GM12878 (cell line): Measurements from ENCODE around the gene UBAC2. TPM values are rescaled to one million over a fixed set of nuclear protein-coding genes. Genes with fewer than 3 reads are reported as not detected.

Experiments used
- ATAC-seq: fragments of 200-7000 bp; cut with Tn5 transposase; 3 replicates; pipeline ENCODE4 v1.9.1; 2020; ENCODE audit warnings: mild to moderate bottlenecking, moderate library complexity
- BruUV-seq: library from RNA; stranded (reverse); fragments of 400-500 nt; replicated peaks from 2 replicates; lab custom pipeline; 2021; lab: Mats Ljungman, UMichigan
- CTCF ChIA-PET: fragments of 300-600 bp; sonication (Branson Sonifier 250); formaldehyde crosslinking; extraction: SDS; loops from one replicate; lab custom pipeline; 2021; ENCODE audit warnings: inconsistent platforms; lab: Yijun Ruan, JAX
- POLR2A ChIA-PET: fragments of 350-600 bp; formaldehyde crosslinking; extraction: SDS; loops from one replicate; lab custom pipeline; 2021; ENCODE audit warnings: inconsistent platforms; lab: Charles Lee
- RAD21 ChIA-PET: fragments of 300-600 bp; sonication (Branson Sonifier 250); formaldehyde crosslinking; loops from one replicate; lab custom pipeline; 2023; ENCODE audit warnings: antibody characterized with exemption; ENCODE audit not compliant: unreplicated experiment; lab: Charles Lee
- SMC1A ChIA-PET: fragments of 300-600 bp; sonication (Branson Sonifier 250); formaldehyde crosslinking; loops from one replicate; lab custom pipeline; 2023; ENCODE audit not compliant: unreplicated experiment, uncharacterized antibody; lab: Charles Lee
- DNase-seq: peaks from one replicate; pipeline ENCODE4 v3.0.0-alpha.2; 2011; ENCODE audit warnings: low read depth, low spot score
- FAIRE-seq: peaks from 3 replicates; lab custom pipeline; 2011; peaks lifted over from hg19 to GRCh38; lab: Jason Lieb, UNC
- H2AFZ ChIP-seq: 2 replicates; pipeline ENCODE4 v1.6.0; 2011; ENCODE audit warnings: low read depth, low read length, control low read depth; ENCODE audit not compliant: control insufficient read depth
- H3K27ac ChIP-seq: 2 replicates; pipeline ENCODE4 v1.5.1; 2011; ENCODE audit warnings: control low read depth; ENCODE audit not compliant: control insufficient read depth, insufficient read depth
- H3K27me3 ChIP-seq, 2 experiments: replicated peaks in 1 of 2; 2 replicates each; pipeline versions ENCODE4 v1.6.0 to v1.6.1; 2011; ENCODE audit warnings: low read length in 1 of 2; ENCODE audit not compliant: control insufficient read depth in 2 of 2, insufficient read depth in 2 of 2
- H3K36me3 ChIP-seq, 2 experiments: 2 replicates each; pipeline ENCODE4 v1.5.1; 2011; ENCODE audit warnings: low read length in 1 of 2; ENCODE audit not compliant: control insufficient read depth in 2 of 2, insufficient read depth in 2 of 2
- H3K4me1 ChIP-seq: 2 replicates; pipeline ENCODE4 v1.6.1; 2011; ENCODE audit warnings: mild to moderate bottlenecking, low read length, moderate library complexity, mixed read lengths; ENCODE audit not compliant: control insufficient read depth, insufficient read depth
- H3K4me2 ChIP-seq: 2 replicates; pipeline ENCODE4 v1.6.0; 2011; ENCODE audit warnings: control low read depth; ENCODE audit not compliant: control insufficient read depth, insufficient read depth
- H3K4me3 ChIP-seq: fragments of 200-600 bp; sonication (generic); 2 replicates; pipeline ENCODE4 v1.5.1; 2016
- H3K79me2 ChIP-seq: 2 replicates; pipeline ENCODE4 v1.6.0; 2011; ENCODE audit warnings: low read length; ENCODE audit not compliant: control insufficient read depth, insufficient read depth
- H3K9ac ChIP-seq: 2 replicates; pipeline ENCODE4 v1.8.0; 2011; ENCODE audit warnings: low read length, control low read depth, mixed read lengths; ENCODE audit not compliant: control insufficient read depth, insufficient read depth
- H3K9me3 ChIP-seq: replicated peaks from 3 replicates; pipeline ENCODE4 v1.5.1; 2011; ENCODE audit warnings: mild to moderate bottlenecking, low read length; ENCODE audit not compliant: control insufficient read depth, insufficient read depth
- H4K20me1 ChIP-seq: 2 replicates; pipeline ENCODE4 v1.6.0; 2011; ENCODE audit not compliant: control insufficient read depth, insufficient read depth
- BCL3 ChIP-seq: IDR thresholded peaks from 2 replicates; pipeline ENCODE4 v1.6.1; 2011; ENCODE audit warnings: borderline replicate concordance, low read depth, mild to moderate bottlenecking, moderate library complexity, low read length; ENCODE audit not compliant: insufficient read depth, poor library complexity, severe bottlenecking
- CHD1 ChIP-seq: IDR thresholded peaks from 2 replicates; pipeline ENCODE4 v1.6.1; 2012; ENCODE audit warnings: low read depth, low read length, improper control_type of control experiment
- ESRRA ChIP-seq: IDR thresholded peaks from 2 replicates; pipeline ENCODE4 v1.6.1; 2012; ENCODE audit warnings: mild to moderate bottlenecking, low read length, improper control_type of control experiment
- ETV6 ChIP-seq, 2 experiments: fragments of 450-650 bp in 1 of 2; IDR thresholded peaks in 1 of 2; conservative IDR thresholded peaks in 1 of 2; 2 replicates each; pipeline ENCODE4 v1.6.1; 2014; ENCODE audit warnings: antibody characterized with exemption in 1 of 2, borderline replicate concordance in 1 of 2, low read depth in 1 of 2, mild to moderate bottlenecking in 1 of 2, moderate library complexity in 1 of 2
- JUND ChIP-seq: IDR thresholded peaks from 2 replicates; pipeline ENCODE4 v1.6.1; 2012; ENCODE audit warnings: low read depth, mild to moderate bottlenecking, low read length, improper control_type of control experiment, moderate library complexity
- MEF2B ChIP-seq: fragments of 450-650 bp; IDR thresholded peaks from 2 replicates; pipeline ENCODE4 v1.6.1; 2018; ENCODE audit warnings: mild to moderate bottlenecking, moderate library complexity; ENCODE audit not compliant: partially characterized antibody, poor library complexity, severe bottlenecking
- POLR2AphosphoS5 ChIP-seq: IDR thresholded peaks from 2 replicates; pipeline ENCODE4 v1.6.1; 2011; ENCODE audit warnings: mild to moderate bottlenecking, low read length, inconsistent platforms
- RAD21 ChIP-seq: IDR thresholded peaks from 2 replicates; pipeline ENCODE4 v1.6.1; 2011; ENCODE audit warnings: mild to moderate bottlenecking, low read depth, low read length, moderate library complexity; ENCODE audit not compliant: insufficient read depth
- RBBP5 ChIP-seq: fragments of 200-600 bp; sonication (generic); conservative IDR thresholded peaks from 2 replicates; pipeline ENCODE4 v1.6.1; 2016
- RELA ChIP-seq: fragments of 450-650 bp; IDR thresholded peaks from 2 replicates; pipeline ENCODE4 v1.8.0; 2014; ENCODE audit warnings: borderline replicate concordance; ENCODE audit not compliant: partially characterized antibody
- SIX5 ChIP-seq: IDR thresholded peaks from 2 replicates; pipeline ENCODE4 v1.6.1; 2011; ENCODE audit warnings: mild to moderate bottlenecking, low read depth, low read length, moderate library complexity; ENCODE audit not compliant: severe bottlenecking
- TARDBP ChIP-seq: IDR thresholded peaks from 2 replicates; pipeline ENCODE4 v1.6.1; 2016; ENCODE audit warnings: borderline replicate concordance
- TCF12 ChIP-seq: IDR thresholded peaks from 2 replicates; pipeline ENCODE4 v1.6.1; 2011; ENCODE audit warnings: low read depth, mild to moderate bottlenecking, low read length
- ZNF217 ChIP-seq: fragments of 450-650 bp; IDR thresholded peaks from 2 replicates; pipeline ENCODE4 v1.6.1; 2017; ENCODE audit warnings: antibody characterized with exemption, mild to moderate bottlenecking
- ZZZ3 ChIP-seq: IDR thresholded peaks from 2 replicates; pipeline ENCODE4 v1.6.1; 2011; ENCODE audit warnings: low read depth; ENCODE audit not compliant: control insufficient read depth, insufficient read length
- WGBS: methylation state at CpG from one replicate; pipeline ENCODE4 v1.1.6; 2016; ENCODE audit warnings: low lambda C conversion rate; ENCODE audit not compliant: insufficient replicate concordance, insufficient coverage; ENCODE audit errors: missing lambda C conversion rate; 5-methylcytosine and 5-hydroxymethylcytosine counted together
- in situ Hi-C: fragments of 300-500 bp; cut with MboI; formaldehyde crosslinking; loops from 9 replicates; pipeline ENCODE4 v1.14.3; 2018; ENCODE audit warnings: mixed read lengths
- intact Hi-C: fragments of 100-400 bp; cut with micrococcal nuclease; formaldehyde crosslinking; loops from one replicate; pipeline ENCODE4 v1.14.2; 2022; ENCODE audit not compliant: unreplicated experiment
- polyA plus RNA-seq, 11 experiments: library from polyadenylated mRNA; depleted of rRNA in 4 of 11; unstranded in 6 of 11; stranded (reverse) in 5 of 11; fragments of >200 nt; fragmentation: Nextera tagmentation in 4 of 11; fragmentation: Illumina TruSeq in 1 of 11; extraction: Ambion mirVana in 4 of 11; extraction: Trizol in 1 of 11; gene quantifications; 1 replicate in 1 of 11; 2 replicates in 10 of 11; pipeline versions ENCODE4 v1.2.1 to v1.2.3, GENCODE V29; 2011 to 2016; ENCODE audit warnings: inconsistent platforms in 2 of 11, missing spikeins in 2 of 11, low read depth in 1 of 11
- total RNA-seq, 4 experiments: library from RNA; depleted of rRNA in 3 of 4; stranded (reverse); fragments of >200 nt in 3 of 4; fragmentation: Illumina TruSeq in 1 of 4; extraction: Trizol in 1 of 4; gene quantifications; 2 replicates each; pipeline versions ENCODE4 v1.2.1 to v1.2.3, GENCODE V29; 2013 to 2021

Gene UBAC2
- total and polyA plus RNA-seq, 10 of the 15 experiments (the other 5 are each of a cell fraction or from before 2014, with no cell fraction given), result 3.0 to 54.6 (median 17.4) TPM

- Histone ChIP-seq H3K4me3 (no peak overlapping the region), H3K4me1 (peaks cover 4% of the 10 kb centered on the region), H3K36me3 (no peaks in the 10 kb centered on the region), H3K4me2 (no peak overlapping the region), H3K27ac (no peak overlapping the region), H3K27me3 (peaks cover 0 to 2% of the 10 kb centered on the region in 2 experiments; a peak in 1 of 4 replicates), H4K20me1 (no peaks in the 10 kb centered on the region), H3K9ac (no peak overlapping the region), H3K9me3 (no peaks in the 10 kb centered on the region), H3K79me2 (no peaks in the 10 kb centered on the region), H2AFZ (no peak overlapping the region)
- TF ChIP-seq ETV6 (conservative IDR thresholded peaks at IDR 0.05 in 1 of 2, IDR thresholded peaks at IDR 0.05 in 1 of 2; ENCODE audit: borderline replicate concordance in 1 of 2, low read depth in 1 of 2), result no peak
- no peak for TF ChIP-seq ZNF217
- DNase-seq, result no peak
- POLR2A ChIA-PET, result interaction anchor here (0.5 kb wide), 1 partner anchor 227 kb away, joined by 4 read pairs; no protein-coding TSS in a partner anchor
- in situ Hi-C loops (no loop called here), intact Hi-C loops (no loop called here)
- CTCF ChIA-PET, result interaction anchor here (0.6 to 16.7 kb wide), 5 partner anchors 57 to 287 kb away, joined by 3 to 470 read pairs (median 3); no protein-coding TSS in a partner anchor
- 47% methylated on average over 3 of the region's 3 CpGs for WGBS
- no peak for ATAC-seq
- SMC1A ChIA-PET, result interaction anchor here (0.6 to 15.8 kb wide), 3 partner anchors 9 to 289 kb away, joined by 3 to 269 read pairs (median 3); no protein-coding TSS in a partner anchor
- RAD21 ChIA-PET, result interaction anchor here (16.5 kb wide), 1 partner anchor 94 kb away, joined by 338 read pairs; no protein-coding TSS in a partner anchor
- BruUV-seq, result no TSS peak
- FAIRE-seq, result no peak
These were observed 27.0 kb upstream of the UBAC2 start for GRCh38 chr13:99173606-99174005.

GRCh38 chr13:99174533-99175100 is 26.0 kb upstream of the UBAC2 start:
- ChIA-PET POLR2A (interaction anchor here (0.5 kb wide), 1 partner anchor 1027 kb away, joined by 3 read pairs; no protein-coding TSS in a partner anchor), CTCF (interaction anchor here (1.0 to 16.7 kb wide), 4 partner anchors 92 to 268 kb away, joined by 3 to 470 read pairs (median 3); no protein-coding TSS in a partner anchor), RAD21 (interaction anchor here (16.5 kb wide), 1 partner anchor 93 kb away, joined by 338 read pairs; no protein-coding TSS in a partner anchor), SMC1A (interaction anchor here (15.8 kb wide), 1 partner anchor 93 kb away, joined by 269 read pairs; no protein-coding TSS in a partner anchor)
- Histone ChIP-seq H2AFZ (no peak overlapping the region), H3K27ac (no peak overlapping the region), H3K36me3 (no peaks in the 10 kb centered on the region), H3K4me2 (no peak overlapping the region), H3K27me3 (peaks cover 0 to 2% of the 10 kb centered on the region in 2 experiments; a peak in 1 of 4 replicates), H3K9me3 (no peaks in the 10 kb centered on the region), H3K4me3 (no peak overlapping the region), H3K9ac (no peak overlapping the region), H3K4me1 (peaks cover 4% of the 10 kb centered on the region), H3K79me2 (no peaks in the 10 kb centered on the region), H4K20me1 (no peaks in the 10 kb centered on the region)
- FAIRE-seq, result no peak
- WGBS, result 52% methylated on average over 2 of the region's 2 CpGs
- BruUV-seq, result no TSS peak
- ATAC-seq, result no peak
- intact Hi-C loops, result no loop called here
- in situ Hi-C loops, result loop anchor here (5.0 kb wide), 2 partner anchors 88 to 263 kb away; no protein-coding TSS in a partner anchor
- no peak for DNase-seq
- TF ChIP-seq ESRRA, result no peak
- TF ChIP-seq RELA, result no peak
- TF ChIP-seq TCF12, result no peak
- TF ChIP-seq SIX5, result no peak
- TF ChIP-seq ETV6 (conservative IDR thresholded peaks at IDR 0.05 in 1 of 2, IDR thresholded peaks at IDR 0.05 in 1 of 2; ENCODE audit: borderline replicate concordance in 1 of 2, low read depth in 1 of 2), result no peak
- TF ChIP-seq MEF2B, result no peak
- TF ChIP-seq RAD21, result no peak
- no peak for TF ChIP-seq ZZZ3
- TF ChIP-seq CHD1, result no peak
- TF ChIP-seq BCL3, result no peak
- no peak for TF ChIP-seq RBBP5
- TF ChIP-seq TARDBP, result no peak
- no peak for TF ChIP-seq POLR2AphosphoS5
- TF ChIP-seq JUND, result no peak
